NCI-H2081 treated with DMSO at 0.1 percent for 48 hours (cell line): ENCODE data around the gene ALKBH3.

Source experiments
- DNase-seq: peaks from one replicate; lab custom pipeline; 2025; lab: John Stamatoyannopoulos, UW

ALKBH3 gene

GRCh38 chr11:43941257-43941994 lies 60.8 kb downstream of the ALKBH3 start:
- DNase-seq = no peak

- no peak for DNase-seq
These were observed 62.2 kb downstream of the ALKBH3 start for GRCh38 chr11:43942662-43943371.

- no peak for DNase-seq
These were observed 62.8 kb downstream of the ALKBH3 start for GRCh38 chr11:43943372-43943930.

GRCh38 chr11:43943931-43944751 lies 63.5 kb downstream of the ALKBH3 start:
- DNase-seq = no peak

GRCh38 chr11:43944761-43945311 lies 64.2 kb downstream of the ALKBH3 start:
- DNase-seq = no peak

GRCh38 chr11:43947003-43947500 lies 66.4 kb downstream of the ALKBH3 start:
- DNase-seq = no peak

- no peak for DNase-seq
These were observed 67.2 kb downstream of the ALKBH3 start for GRCh38 chr11:43947815-43948214.

GRCh38 chr11:43948341-43949225 lies 68.0 kb downstream of the ALKBH3 start:
- no peak for DNase-seq

- DNase-seq = no peak
These were observed 69.8 kb downstream of the ALKBH3 start for GRCh38 chr11:43950311-43950855.

- no peak for DNase-seq
These were observed 70.6 kb downstream of the ALKBH3 start for GRCh38 chr11:43951231-43951630.

GRCh38 chr11:43952020-43952400 lies 71.4 kb downstream of the ALKBH3 start:
- no peak for DNase-seq

- DNase-seq = no peak
These were observed 72.0 kb downstream of the ALKBH3 start for GRCh38 chr11:43952401-43953342.

- DNase-seq = no peak
These were observed 72.9 kb downstream of the ALKBH3 start for GRCh38 chr11:43953521-43953920.

GRCh38 chr11:43954241-43954640 lies 73.6 kb downstream of the ALKBH3 start:
- DNase-seq = no peak

GRCh38 chr11:43955381-43956118 lies 74.9 kb downstream of the ALKBH3 start:
- no peak for DNase-seq

GRCh38 chr11:43957571-43957970 lies 76.9 kb downstream of the ALKBH3 start:
- no peak for DNase-seq

GRCh38 chr11:43959321-43959995 lies 78.8 kb downstream of the ALKBH3 start:
- no peak for DNase-seq
